ENCODE results near the gene ALKBH6.

ALKBH6 gene

GRCh38 chr19:35973487-35973886, 40.5 kb downstream of the ALKBH6 start (continued):
- no peak for TF ChIP-seq ZNF747 (tag by site-specific recombination; IDR thresholded peaks at IDR 0.05)
- 0 out of 2 replicates have a peak, but pooled peaks have one; percentile 8 for TF ChIP-seq ATF2 (tag by site-specific recombination; IDR thresholded peaks at IDR 0.05; ENCODE audit: low read depth)
- TF ChIP-seq ZBTB7A (tag by site-specific recombination; IDR thresholded peaks at IDR 0.05; ENCODE audit: low read depth), result no peak
- peak; percentile 88 for TF ChIP-seq EGR2 (tag by site-specific recombination; IDR thresholded peaks at IDR 0.05; ENCODE audit: low read depth)
- TF ChIP-seq ZNF660 (tag by site-specific recombination; IDR thresholded peaks at IDR 0.05), result no peak
- no peak for TF ChIP-seq ZSCAN23 (tag by site-specific recombination; IDR thresholded peaks at IDR 0.05)
- no peak for TF ChIP-seq ZNF248 (tag by site-specific recombination; IDR thresholded peaks at IDR 0.05)
- peak; percentile 96 for TF ChIP-seq REST (tag by site-specific recombination; IDR thresholded peaks at IDR 0.05)
- no peak for TF ChIP-seq ZNF792 (tag by site-specific recombination; IDR thresholded peaks at IDR 0.05)
- TF ChIP-seq ZFHX2 (tag by site-specific recombination; conservative IDR thresholded peaks at IDR 0.05), result peak; percentile 93
- no peak for TF ChIP-seq ZBTB48 (tag by site-specific recombination; IDR thresholded peaks at IDR 0.05)
- TF ChIP-seq ZNF18 (tag by site-specific recombination; IDR thresholded peaks at IDR 0.05), result no peak
- no peak for TF ChIP-seq BCL11A (tag by site-specific recombination; IDR thresholded peaks at IDR 0.05; ENCODE audit: low read depth)
- TF ChIP-seq ZNF449 (tag by site-specific recombination; IDR thresholded peaks at IDR 0.05), result no peak
- TF ChIP-seq HOXA7 (CRISPR knock-in tag; IDR thresholded peaks at IDR 0.05; ENCODE audit: borderline replicate concordance), result no peak
- TF ChIP-seq YY1 (tag by site-specific recombination; IDR thresholded peaks at IDR 0.05), result no peak
- TF ChIP-seq ZNF26 (tag by site-specific recombination; IDR thresholded peaks at IDR 0.05), result no peak
- TF ChIP-seq RBAK (tag by site-specific recombination; IDR thresholded peaks at IDR 0.05), result no peak
- no peak for TF ChIP-seq ZNF571 (tag by site-specific recombination; IDR thresholded peaks at IDR 0.05)
- TF ChIP-seq ZNF658 (tag by site-specific recombination; IDR thresholded peaks at IDR 0.05), result no peak
- TF ChIP-seq ZNF626 (tag by site-specific recombination; IDR thresholded peaks at IDR 0.05), result no peak
- no peak for TF ChIP-seq ZNF37A (tag by site-specific recombination; IDR thresholded peaks at IDR 0.05)

Measured in HEK293 (cell line).